ENCODE results near the gene SASH1.
"Not testable (repeated sequence)": the region's sequence is repeated elsewhere in the genome, so short reads cannot be mapped to it uniquely, and the experiment has no call there.

Gene SASH1

DNA sequence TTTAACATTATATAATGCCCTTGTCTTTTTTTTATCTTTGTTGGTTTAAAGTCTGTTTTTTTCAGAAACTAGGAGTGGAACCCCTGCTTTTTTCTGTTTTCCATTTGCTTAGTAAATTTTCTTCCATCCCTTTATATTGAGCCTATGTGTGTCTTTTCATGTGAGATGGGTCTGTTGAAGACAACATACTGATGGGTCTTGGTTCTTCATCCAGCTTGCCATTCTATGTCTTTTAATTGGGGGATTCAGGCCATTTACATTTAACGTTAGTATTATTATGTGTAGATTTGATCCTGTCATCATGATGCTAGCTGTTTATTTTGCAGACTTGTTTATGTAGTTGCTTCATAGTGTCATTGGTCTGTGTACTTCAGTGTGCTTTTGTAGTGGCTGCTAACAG, 243.0 kb downstream of the SASH1 start:
- not testable (repeated sequence) for DNase-seq (ENCODE audit: low read depth)

DNA sequence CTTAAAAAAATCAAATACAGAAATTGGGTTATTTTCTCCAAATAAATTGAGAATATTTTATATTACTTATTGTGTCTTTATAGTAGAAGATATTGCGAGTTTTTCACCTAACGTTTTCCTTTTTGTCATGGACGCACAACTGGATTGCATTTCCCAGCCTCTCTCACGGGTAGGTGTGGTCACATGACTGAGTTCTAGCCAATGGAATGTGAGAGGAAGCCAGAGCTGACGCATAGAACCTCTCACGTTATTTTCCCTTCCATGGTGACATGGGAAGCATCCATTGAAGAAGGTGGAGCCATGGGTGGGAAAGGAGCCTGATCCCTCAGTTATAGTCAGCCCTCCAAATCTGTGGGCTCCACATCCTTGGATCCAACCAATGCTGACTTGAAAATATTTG, 248.2 kb downstream of the SASH1 start:
- DNase-seq (ENCODE audit: low read depth): no peak

DNA sequence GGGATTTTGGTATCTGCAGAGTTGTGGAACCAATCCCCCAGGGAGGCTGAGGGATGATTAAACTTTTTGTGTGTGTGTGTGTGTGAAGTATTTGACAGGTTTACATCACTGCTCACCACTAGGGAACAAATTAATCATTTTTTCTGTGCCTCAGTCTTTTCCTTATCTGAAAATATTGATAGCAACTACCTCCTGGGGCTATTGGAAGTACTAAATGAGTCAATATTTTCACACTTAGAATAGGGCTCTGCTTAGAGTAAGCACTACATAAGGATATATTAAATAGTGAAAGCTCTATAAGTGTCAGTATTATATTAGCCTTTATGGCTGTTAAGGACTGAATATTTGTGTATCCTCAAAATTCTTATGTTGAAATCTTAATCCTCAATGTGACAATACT, 249.0 kb downstream of the SASH1 start:
- DNase-seq (ENCODE audit: low read depth): no peak

DNA sequence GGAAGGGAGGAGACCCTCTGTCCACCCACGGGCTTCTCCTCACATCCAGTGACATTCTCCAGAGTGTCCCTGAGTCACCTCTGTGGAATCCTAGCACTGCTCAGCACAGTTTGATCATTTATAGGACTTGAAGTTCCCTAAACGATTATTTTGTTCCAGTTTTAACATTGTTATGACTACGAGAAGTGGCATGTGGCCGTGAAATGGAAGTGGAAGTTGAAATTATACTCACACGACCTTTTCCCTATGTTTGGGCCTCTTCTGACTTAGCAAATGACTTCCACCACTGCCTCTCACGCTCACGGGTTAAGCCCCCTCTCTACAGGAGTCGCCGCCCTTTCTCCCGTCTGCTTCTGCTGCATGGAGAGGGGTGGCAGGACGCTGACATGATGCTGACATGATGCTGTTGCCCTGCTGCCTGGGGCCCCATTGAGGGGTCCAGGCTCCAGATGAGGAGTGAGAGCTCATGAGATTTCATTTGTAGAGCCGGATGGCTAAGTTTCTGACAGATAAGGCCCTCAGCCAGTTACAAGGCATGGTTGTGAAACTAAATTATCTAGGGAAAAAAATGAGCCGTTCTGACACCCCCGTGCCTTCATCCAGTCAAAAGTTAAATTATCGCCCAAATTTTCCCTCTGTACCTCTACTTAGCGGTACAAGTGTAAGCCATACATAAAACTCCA, 250.6 kb downstream of the SASH1 start:
- peak; percentile 69 for DNase-seq (ENCODE audit: low read depth)

DNA sequence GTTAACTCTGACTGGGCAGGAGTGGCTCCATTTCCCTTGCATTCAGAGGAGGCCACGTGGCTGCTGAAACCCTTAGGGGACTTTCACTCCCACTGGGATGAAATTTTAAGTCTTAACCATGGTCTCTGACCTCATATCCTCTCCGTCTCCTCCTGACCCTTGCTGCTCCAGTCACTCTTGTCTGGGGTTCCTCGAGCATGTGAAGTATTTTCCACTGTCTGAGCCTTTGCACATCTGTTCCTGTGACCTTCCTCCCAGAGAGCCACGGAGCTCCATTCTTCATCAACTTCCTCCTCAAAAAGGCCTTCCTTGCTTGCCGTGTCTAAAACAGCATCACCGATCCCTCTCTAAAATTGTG, 251.2 kb downstream of the SASH1 start:
- peak; percentile 16 for DNase-seq (ENCODE audit: low read depth)

DNA sequence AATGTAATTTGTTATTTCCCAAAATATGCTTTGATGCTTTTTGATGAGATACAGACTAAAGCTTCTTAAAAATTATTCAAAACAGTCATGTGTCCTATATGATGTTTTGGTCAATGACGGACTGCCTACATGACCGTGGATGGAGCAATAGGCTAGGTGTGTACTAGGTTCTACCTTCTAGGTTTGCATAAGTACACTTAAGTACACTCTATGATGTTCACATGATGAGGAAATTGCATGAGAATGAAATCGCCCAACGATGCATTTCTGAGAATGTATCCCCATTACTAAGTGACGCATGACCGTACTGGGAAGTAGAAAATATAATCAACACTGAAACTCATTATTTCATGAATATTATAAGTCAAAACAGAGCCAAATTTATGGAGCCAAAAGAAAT, 252.9 kb downstream of the SASH1 start:
- no peak for DNase-seq (ENCODE audit: low read depth)

DNA sequence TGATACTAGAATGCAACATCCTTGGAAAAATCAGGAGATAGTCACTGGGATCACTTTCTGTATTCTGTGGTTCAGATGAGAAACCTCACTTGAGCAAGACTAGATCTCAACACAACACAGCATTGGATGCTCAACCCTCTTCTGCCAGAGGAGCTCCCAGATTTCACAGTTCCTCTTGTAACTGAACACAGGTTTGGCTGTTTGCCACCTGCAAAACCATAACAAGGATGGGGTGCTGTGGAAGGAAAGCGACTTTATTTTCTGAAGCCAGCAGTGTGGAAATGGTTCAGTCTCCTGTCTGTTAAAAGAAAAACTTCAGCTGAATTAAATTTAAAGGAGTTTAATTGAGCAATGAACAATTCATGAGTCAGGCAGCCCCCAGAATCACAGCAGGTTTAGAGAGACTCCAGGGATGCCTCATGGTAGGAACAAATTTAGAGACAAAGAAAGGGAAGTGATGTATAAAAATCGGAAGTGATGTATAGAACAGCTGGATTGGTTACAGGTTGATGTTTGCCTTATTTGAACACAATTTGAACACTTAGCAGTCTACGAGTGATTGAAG, 254.3 kb downstream of the SASH1 start:
- no peak for DNase-seq (ENCODE audit: low read depth)

DNA sequence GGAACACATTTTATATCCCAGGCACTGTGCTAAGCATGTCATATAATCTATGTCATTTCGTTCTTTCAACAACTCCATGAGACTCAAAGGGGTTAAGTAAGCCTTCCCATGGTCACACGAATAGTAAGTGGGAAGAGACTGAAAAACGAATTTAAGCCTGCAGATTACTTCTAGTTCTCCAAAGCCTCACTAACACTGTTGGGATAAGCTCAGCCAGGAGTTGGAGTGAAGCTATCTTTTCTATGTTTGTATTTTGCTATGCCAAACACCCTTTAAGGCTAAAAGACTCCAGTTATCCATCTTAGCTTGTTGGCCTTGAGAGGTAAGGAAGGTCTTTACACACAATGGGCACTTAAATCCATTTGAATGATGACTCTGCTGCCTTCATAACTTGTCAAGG, 256.1 kb downstream of the SASH1 start:
- no peak for DNase-seq (ENCODE audit: low read depth)

DNA sequence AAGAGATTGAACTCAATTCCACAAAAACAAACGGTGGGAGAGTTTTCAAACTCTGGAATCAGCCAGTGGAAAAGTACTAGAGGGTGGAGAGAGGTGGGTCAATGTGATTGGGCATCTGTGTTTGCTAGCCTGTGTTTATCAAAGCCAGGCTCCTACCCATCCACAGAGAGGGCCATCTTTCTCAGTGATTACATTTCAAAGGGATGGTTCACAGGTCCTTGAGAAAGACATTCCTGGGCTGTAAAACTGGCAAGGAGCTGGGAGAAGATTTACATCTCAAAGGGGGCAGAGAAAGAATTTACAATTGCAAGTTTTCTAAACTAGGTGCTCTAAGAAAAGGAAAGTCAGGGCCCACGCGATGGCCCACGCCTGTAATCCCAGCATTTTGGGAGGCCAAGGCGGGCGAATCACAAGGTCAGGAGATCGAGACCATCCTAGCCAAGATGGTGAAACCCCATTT, 257.4 kb downstream of the SASH1 start:
- DNase-seq (ENCODE audit: low read depth): peak; percentile 13
